Measurements from ENCODE around the gene WDFY2.

The WDFY2 gene

GRCh38 chr13:51738226-51738905 lies 154.1 kb downstream of the WDFY2 start:
- no peak for DNase-seq (ENCODE audit: low read depth in 2 of 2)

- no peak for DNase-seq (ENCODE audit: low read depth in 2 of 2)
These were observed 154.9 kb downstream of the WDFY2 start for GRCh38 chr13:51739027-51739764.

GRCh38 chr13:51740698-51741097 lies 156.4 kb downstream of the WDFY2 start:
- DNase-seq (ENCODE audit: low read depth in 2 of 2): no peak

- DNase-seq (ENCODE audit: low read depth in 2 of 2): no peak
These were observed 157.8 kb downstream of the WDFY2 start for GRCh38 chr13:51742031-51742430.

- no peak for DNase-seq (ENCODE audit: low read depth in 2 of 2)
These were observed 158.3 kb downstream of the WDFY2 start for GRCh38 chr13:51742611-51743010.

GRCh38 chr13:51745243-51745642 lies 161.0 kb downstream of the WDFY2 start:
- no peak for DNase-seq (ENCODE audit: low read depth in 2 of 2)

- no peak for DNase-seq (ENCODE audit: low read depth in 2 of 2)
These were observed 162.5 kb downstream of the WDFY2 start for GRCh38 chr13:51746802-51747201.

GRCh38 chr13:51747438-51748434 lies 163.5 kb downstream of the WDFY2 start:
- DNase-seq (ENCODE audit: low read depth in 2 of 2): no peak

GRCh38 chr13:51756651-51757050 lies 172.4 kb downstream of the WDFY2 start:
- DNase-seq (ENCODE audit: low read depth in 2 of 2): no peak

- DNase-seq (ENCODE audit: low read depth in 2 of 2): no peak
These were observed 174.4 kb downstream of the WDFY2 start for GRCh38 chr13:51758691-51759090.

- no peak for DNase-seq (ENCODE audit: low read depth in 2 of 2)
These were observed 175.0 kb downstream of the WDFY2 start for GRCh38 chr13:51759240-51759639.

GRCh38 chr13:51760592-51760991 lies 176.3 kb downstream of the WDFY2 start:
- DNase-seq (ENCODE audit: low read depth in 2 of 2): no peak

- no peak for DNase-seq (ENCODE audit: low read depth in 2 of 2)
These were observed 177.5 kb downstream of the WDFY2 start for GRCh38 chr13:51761643-51762350.

GRCh38 chr13:51763486-51763885 lies 179.2 kb downstream of the WDFY2 start:
- no peak for DNase-seq (ENCODE audit: low read depth in 2 of 2)

- DNase-seq (ENCODE audit: low read depth in 2 of 2): peak; percentile 59 to 62
These were observed 180.2 kb downstream of the WDFY2 start for GRCh38 chr13:51764184-51765141.

- no peak for DNase-seq (ENCODE audit: low read depth in 2 of 2)
These were observed 180.9 kb downstream of the WDFY2 start for GRCh38 chr13:51765142-51765515.

GRCh38 chr13:51767100-51767499 lies 182.8 kb downstream of the WDFY2 start:
- DNase-seq (ENCODE audit: low read depth in 2 of 2): no peak

- no peak for DNase-seq (ENCODE audit: low read depth in 2 of 2)
These were observed 184.2 kb downstream of the WDFY2 start for GRCh38 chr13:51768378-51768921.

GRCh38 chr13:51768976-51769375 lies 184.7 kb downstream of the WDFY2 start:
- DNase-seq (ENCODE audit: low read depth in 2 of 2): no peak

Measured in stimulated activated CD8-positive, alpha-beta memory T cell treated with anti-CD3 and anti-CD28 coated beads, Interleukin-15, amount 100 ng/mL, for 48 hours (primary cell).